HepG2 (cell line): ENCODE data around the gene UAP1L1. TPM values are rescaled to one million over a fixed set of nuclear protein-coding genes. Genes with fewer than 3 reads are reported as not detected.

Experiments
- KLF16 ChIP-seq, 2 experiments: sonication (generic) in 1 of 2; formaldehyde crosslinking in 1 of 2; IDR thresholded peaks; 2 replicates each; pipeline versions ENCODE4 v1.6.1 to v1.8.0; 2016 to 2023; ENCODE audit warnings: missing genetic modification reagents in 2 of 2, missing compliant biosample characterization in 1 of 2
- SMYD3 ChIP-seq: sonication (generic); formaldehyde crosslinking; IDR thresholded peaks from 2 replicates; pipeline ENCODE4 v1.8.1; 2023; ENCODE audit warnings: mild to moderate bottlenecking, missing genetic modification reagents
- SNAI1 ChIP-seq: sonication (generic); formaldehyde crosslinking; IDR thresholded peaks from 2 replicates; pipeline ENCODE4 v1.5.0; 2020; ENCODE audit warnings: mild to moderate bottlenecking, missing genetic modification reagents, borderline replicate concordance
- ZC3H4 ChIP-seq: sonication (generic); formaldehyde crosslinking; IDR thresholded peaks from 2 replicates; pipeline ENCODE4 v1.4.0; 2020; ENCODE audit warnings: missing genetic modification reagents, borderline replicate concordance
- ZNF562 ChIP-seq: sonication (generic); formaldehyde crosslinking; IDR thresholded peaks from 2 replicates; pipeline ENCODE4 v1.8.0; 2022; ENCODE audit warnings: missing genetic modification reagents, borderline replicate concordance
- ZNF570 ChIP-seq: sonication (generic); formaldehyde crosslinking; IDR thresholded peaks from 2 replicates; pipeline ENCODE4 v1.4.0; 2020; ENCODE audit warnings: mild to moderate bottlenecking, missing genetic modification reagents, borderline replicate concordance
- polyA plus RNA-seq, 8 experiments: library from polyadenylated mRNA; depleted of rRNA in 3 of 8; stranded (reverse) in 7 of 8; unstranded in 1 of 8; fragments of >200 nt; fragmentation: Illumina TruSeq in 4 of 8; extraction: Trizol in 4 of 8; gene quantifications; 2 replicates each; pipeline versions ENCODE4 v1.2.1 to v1.2.3, GENCODE V29; 2011 to 2016; ENCODE audit warnings: low read depth in 4 of 8, missing spikeins in 1 of 8, mixed read lengths in 1 of 8; ENCODE audit not compliant: insufficient read depth in 1 of 8
- total RNA-seq, 5 experiments: library from RNA; depleted of rRNA; stranded (reverse); fragments of >200 nt; fragmentation: Illumina TruSeq; extraction: Trizol; gene quantifications; 2 replicates each; pipeline ENCODE4 v1.2.3, GENCODE V29; 2016; ENCODE audit warnings: low read depth in 1 of 5
- TF ChIP-seq, protein P1 (sequence below): sonication (generic); formaldehyde crosslinking; IDR thresholded peaks from 2 replicates; pipeline ENCODE4 v1.5.1; 2020; ENCODE audit warnings: missing genetic modification reagents, mild to moderate bottlenecking, borderline replicate concordance
- TF ChIP-seq, protein P2 (sequence below): sonication (generic); formaldehyde crosslinking; IDR thresholded peaks from 2 replicates; pipeline ENCODE4 v1.5.0; 2020; ENCODE audit warnings: missing genetic modification reagents, mild to moderate bottlenecking, borderline replicate concordance
- TF ChIP-seq, protein P3 (sequence below): sonication (generic); formaldehyde crosslinking; conservative IDR thresholded peaks from 2 replicates; pipeline ENCODE4 v1.4.0; 2020; ENCODE audit warnings: missing genetic modification reagents
- TF ChIP-seq, protein P4 (sequence below): sonication (generic); formaldehyde crosslinking; IDR thresholded peaks from 2 replicates; pipeline ENCODE4 v1.4.0; 2020; ENCODE audit warnings: mild to moderate bottlenecking, missing genetic modification reagents, borderline replicate concordance
- TF ChIP-seq, protein P5 (sequence below): sonication (generic); formaldehyde crosslinking; IDR thresholded peaks from 2 replicates; pipeline ENCODE4 v1.8.1; 2022; ENCODE audit warnings: mild to moderate bottlenecking, missing genetic modification reagents

Gene UAP1L1
- total and polyA plus RNA-seq, 2 of the 13 experiments (the other 11 are each of a cell fraction or from before 2014, with no cell fraction given): 5.4 to 6.4 TPM

GRCh38 chr9:137046088-137046787, 31.1 kb upstream of the UAP1L1 start, which contains the start of gene NPDC1 (continued):
- TF ChIP-seq, protein P1, sequence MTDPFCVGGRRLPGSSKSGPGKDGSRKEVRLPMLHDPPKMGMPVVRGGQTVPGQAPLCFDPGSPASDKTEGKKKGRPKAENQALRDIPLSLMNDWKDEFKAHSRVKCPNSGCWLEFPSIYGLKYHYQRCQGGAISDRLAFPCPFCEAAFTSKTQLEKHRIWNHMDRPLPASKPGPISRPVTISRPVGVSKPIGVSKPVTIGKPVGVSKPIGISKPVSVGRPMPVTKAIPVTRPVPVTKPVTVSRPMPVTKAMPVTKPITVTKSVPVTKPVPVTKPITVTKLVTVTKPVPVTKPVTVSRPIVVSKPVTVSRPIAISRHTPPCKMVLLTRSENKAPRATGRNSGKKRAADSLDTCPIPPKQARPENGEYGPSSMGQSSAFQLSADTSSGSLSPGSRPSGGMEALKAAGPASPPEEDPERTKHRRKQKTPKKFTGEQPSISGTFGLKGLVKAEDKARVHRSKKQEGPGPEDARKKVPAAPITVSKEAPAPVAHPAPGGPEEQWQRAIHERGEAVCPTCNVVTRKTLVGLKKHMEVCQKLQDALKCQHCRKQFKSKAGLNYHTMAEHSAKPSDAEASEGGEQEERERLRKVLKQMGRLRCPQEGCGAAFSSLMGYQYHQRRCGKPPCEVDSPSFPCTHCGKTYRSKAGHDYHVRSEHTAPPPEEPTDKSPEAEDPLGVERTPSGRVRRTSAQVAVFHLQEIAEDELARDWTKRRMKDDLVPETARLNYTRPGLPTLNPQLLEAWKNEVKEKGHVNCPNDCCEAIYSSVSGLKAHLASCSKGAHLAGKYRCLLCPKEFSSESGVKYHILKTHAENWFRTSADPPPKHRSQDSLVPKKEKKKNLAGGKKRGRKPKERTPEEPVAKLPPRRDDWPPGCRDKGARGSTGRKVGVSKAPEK (CRISPR knock-in tag): no peak
- TF ChIP-seq KLF16 (CRISPR knock-in tag; IDR thresholded peaks at IDR 0.05): peak; percentile 30 to 67; a peak in 1 of 4 replicates
- TF ChIP-seq, protein P2, sequence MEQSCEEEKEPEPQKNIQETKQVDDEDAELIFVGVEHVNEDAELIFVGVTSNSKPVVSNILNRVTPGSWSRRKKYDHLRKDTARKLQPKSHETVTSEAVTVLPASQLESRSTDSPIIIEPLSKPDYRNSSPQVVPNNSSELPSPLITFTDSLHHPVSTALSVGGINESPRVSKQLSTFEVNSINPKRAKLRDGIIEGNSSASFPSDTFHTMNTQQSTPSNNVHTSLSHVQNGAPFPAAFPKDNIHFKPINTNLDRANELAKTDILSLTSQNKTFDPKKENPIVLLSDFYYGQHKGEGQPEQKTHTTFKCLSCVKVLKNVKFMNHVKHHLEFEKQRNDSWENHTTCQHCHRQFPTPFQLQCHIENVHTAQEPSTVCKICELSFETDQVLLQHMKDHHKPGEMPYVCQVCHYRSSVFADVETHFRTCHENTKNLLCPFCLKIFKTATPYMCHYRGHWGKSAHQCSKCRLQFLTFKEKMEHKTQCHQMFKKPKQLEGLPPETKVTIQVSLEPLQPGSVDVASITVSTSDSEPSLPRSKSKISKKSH (CRISPR knock-in tag): peak; percentile 77
- TF ChIP-seq, protein P3, sequence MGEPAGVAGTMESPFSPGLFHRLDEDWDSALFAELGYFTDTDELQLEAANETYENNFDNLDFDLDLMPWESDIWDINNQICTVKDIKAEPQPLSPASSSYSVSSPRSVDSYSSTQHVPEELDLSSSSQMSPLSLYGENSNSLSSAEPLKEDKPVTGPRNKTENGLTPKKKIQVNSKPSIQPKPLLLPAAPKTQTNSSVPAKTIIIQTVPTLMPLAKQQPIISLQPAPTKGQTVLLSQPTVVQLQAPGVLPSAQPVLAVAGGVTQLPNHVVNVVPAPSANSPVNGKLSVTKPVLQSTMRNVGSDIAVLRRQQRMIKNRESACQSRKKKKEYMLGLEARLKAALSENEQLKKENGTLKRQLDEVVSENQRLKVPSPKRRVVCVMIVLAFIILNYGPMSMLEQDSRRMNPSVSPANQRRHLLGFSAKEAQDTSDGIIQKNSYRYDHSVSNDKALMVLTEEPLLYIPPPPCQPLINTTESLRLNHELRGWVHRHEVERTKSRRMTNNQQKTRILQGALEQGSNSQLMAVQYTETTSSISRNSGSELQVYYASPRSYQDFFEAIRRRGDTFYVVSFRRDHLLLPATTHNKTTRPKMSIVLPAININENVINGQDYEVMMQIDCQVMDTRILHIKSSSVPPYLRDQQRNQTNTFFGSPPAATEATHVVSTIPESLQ (CRISPR knock-in tag): 0 out of 2 replicates have a peak, but pooled peaks have one; percentile 58
- TF ChIP-seq, protein P4, sequence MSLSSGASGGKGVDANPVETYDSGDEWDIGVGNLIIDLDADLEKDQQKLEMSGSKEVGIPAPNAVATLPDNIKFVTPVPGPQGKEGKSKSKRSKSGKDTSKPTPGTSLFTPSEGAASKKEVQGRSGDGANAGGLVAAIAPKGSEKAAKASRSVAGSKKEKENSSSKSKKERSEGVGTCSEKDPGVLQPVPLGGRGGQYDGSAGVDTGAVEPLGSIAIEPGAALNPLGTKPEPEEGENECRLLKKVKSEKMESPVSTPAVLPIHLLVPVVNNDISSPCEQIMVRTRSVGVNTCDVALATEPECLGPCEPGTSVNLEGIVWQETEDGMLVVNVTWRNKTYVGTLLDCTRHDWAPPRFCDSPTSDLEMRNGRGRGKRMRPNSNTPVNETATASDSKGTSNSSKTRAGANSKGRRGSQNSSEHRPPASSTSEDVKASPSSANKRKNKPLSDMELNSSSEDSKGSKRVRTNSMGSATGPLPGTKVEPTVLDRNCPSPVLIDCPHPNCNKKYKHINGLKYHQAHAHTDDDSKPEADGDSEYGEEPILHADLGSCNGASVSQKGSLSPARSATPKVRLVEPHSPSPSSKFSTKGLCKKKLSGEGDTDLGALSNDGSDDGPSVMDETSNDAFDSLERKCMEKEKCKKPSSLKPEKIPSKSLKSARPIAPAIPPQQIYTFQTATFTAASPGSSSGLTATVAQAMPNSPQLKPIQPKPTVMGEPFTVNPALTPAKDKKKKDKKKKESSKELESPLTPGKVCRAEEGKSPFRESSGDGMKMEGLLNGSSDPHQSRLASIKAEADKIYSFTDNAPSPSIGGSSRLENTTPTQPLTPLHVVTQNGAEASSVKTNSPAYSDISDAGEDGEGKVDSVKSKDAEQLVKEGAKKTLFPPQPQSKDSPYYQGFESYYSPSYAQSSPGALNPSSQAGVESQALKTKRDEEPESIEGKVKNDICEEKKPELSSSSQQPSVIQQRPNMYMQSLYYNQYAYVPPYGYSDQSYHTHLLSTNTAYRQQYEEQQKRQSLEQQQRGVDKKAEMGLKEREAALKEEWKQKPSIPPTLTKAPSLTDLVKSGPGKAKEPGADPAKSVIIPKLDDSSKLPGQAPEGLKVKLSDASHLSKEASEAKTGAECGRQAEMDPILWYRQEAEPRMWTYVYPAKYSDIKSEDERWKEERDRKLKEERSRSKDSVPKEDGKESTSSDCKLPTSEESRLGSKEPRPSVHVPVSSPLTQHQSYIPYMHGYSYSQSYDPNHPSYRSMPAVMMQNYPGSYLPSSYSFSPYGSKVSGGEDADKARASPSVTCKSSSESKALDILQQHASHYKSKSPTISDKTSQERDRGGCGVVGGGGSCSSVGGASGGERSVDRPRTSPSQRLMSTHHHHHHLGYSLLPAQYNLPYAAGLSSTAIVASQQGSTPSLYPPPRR (CRISPR knock-in tag): 0 out of 2 replicates have a peak, but pooled peaks have one; percentile 43
- no peak for TF ChIP-seq SNAI1 (CRISPR knock-in tag)
- no peak for TF ChIP-seq ZNF570
- TF ChIP-seq SMYD3 (CRISPR knock-in tag): 0 out of 2 replicates have a peak, but pooled peaks have one; percentile 59
- TF ChIP-seq, protein P5, sequence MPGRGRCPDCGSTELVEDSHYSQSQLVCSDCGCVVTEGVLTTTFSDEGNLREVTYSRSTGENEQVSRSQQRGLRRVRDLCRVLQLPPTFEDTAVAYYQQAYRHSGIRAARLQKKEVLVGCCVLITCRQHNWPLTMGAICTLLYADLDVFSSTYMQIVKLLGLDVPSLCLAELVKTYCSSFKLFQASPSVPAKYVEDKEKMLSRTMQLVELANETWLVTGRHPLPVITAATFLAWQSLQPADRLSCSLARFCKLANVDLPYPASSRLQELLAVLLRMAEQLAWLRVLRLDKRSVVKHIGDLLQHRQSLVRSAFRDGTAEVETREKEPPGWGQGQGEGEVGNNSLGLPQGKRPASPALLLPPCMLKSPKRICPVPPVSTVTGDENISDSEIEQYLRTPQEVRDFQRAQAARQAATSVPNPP (CRISPR knock-in tag): 0 out of 2 replicates have a peak, but pooled peaks have one; percentile 33
- no peak for TF ChIP-seq ZC3H4
- no peak for TF ChIP-seq ZNF562 (CRISPR knock-in tag)
